K562 (cell line): ENCODE data around the gene NR3C2. TPM values are rescaled to one million over a fixed set of nuclear protein-coding genes. Genes with fewer than 3 reads are reported as not detected.

ENCODE experiments used
- ATAC-seq: fragments of 200-7000 bp; cut with Tn5 transposase; 3 replicates; pipeline ENCODE4 v1.9.1; 2020; ENCODE audit warnings: moderate library complexity
- BruUV-seq: library from RNA; stranded (reverse); fragments of 400-500 nt; replicated peaks from 2 replicates; lab custom pipeline; 2021; lab: Mats Ljungman, UMichigan
- CTCF ChIA-PET: fragments of 300-600 bp; formaldehyde crosslinking; extraction: SDS; loops from one replicate; lab custom pipeline; 2021; ENCODE audit warnings: low intra/inter-chr PET ratio; lab: Yijun Ruan, JAX
- POLR2A ChIA-PET: fragments of 300-600, 350-650 bp; sonication (Branson Sonifier 250); formaldehyde crosslinking; extraction: SDS; loops from one replicate; lab custom pipeline; 2021; ENCODE audit warnings: antibody characterized with exemption, inconsistent platforms; lab: Yijun Ruan, JAX
- DNase-seq, 4 experiments: peaks; one replicate each; pipeline versions ENCODE4 v3.0.0 to v3.0.0-alpha.2; 2011 to 2018; ENCODE audit warnings: low spot score in 3 of 4, mixed read lengths in 3 of 4; ENCODE audit errors: extremely low read depth in 1 of 4
- FAIRE-seq: peaks from 2 replicates; lab custom pipeline; 2011; peaks lifted over from hg19 to GRCh38; lab: Jason Lieb, UNC
- H2AFZ ChIP-seq: 2 replicates; pipeline ENCODE4 v1.6.0; 2011; ENCODE audit warnings: low read depth, low read length, control low read depth, inconsistent platforms
- H3K27ac ChIP-seq: fragments of 200-600 bp; 3 replicates; pipeline ENCODE4 v1.8.0; 2011; ENCODE audit warnings: low read depth, mild to moderate bottlenecking, control low read depth, inconsistent platforms, low read length, moderate library complexity, mixed read lengths; ENCODE audit errors: extremely low read depth
- H3K27me3 ChIP-seq, 2 experiments: fragments of 300-600 bp in 1 of 2; 2 replicates in 1 of 2; 3 replicates in 1 of 2; pipeline versions ENCODE4 v1.6.0 to v1.8.0; 2011; ENCODE audit warnings: inconsistent platforms in 2 of 2, low read length in 2 of 2, mild to moderate bottlenecking in 1 of 2, mixed read lengths in 1 of 2, moderate library complexity in 1 of 2; ENCODE audit not compliant: control insufficient read depth in 2 of 2, insufficient read depth in 2 of 2
- H3K36me3 ChIP-seq: fragments of 300-600 bp; 3 replicates; pipeline ENCODE4 v1.8.0; 2011; ENCODE audit warnings: mild to moderate bottlenecking, low read length, inconsistent platforms; ENCODE audit not compliant: control insufficient read depth, insufficient read depth
- H3K4me1 ChIP-seq, 2 experiments: fragments of 200-600 bp in 1 of 2; replicated peaks in 1 of 2; 2 replicates in 1 of 2; 3 replicates in 1 of 2; pipeline versions ENCODE4 v1.5.1 to v1.8.0; 2011; ENCODE audit warnings: inconsistent platforms in 2 of 2, low read length in 2 of 2, mild to moderate bottlenecking in 1 of 2, mixed read lengths in 1 of 2, moderate library complexity in 1 of 2; ENCODE audit not compliant: control insufficient read depth in 2 of 2, insufficient read depth in 2 of 2
- H3K4me2 ChIP-seq: 2 replicates; pipeline ENCODE4 v1.6.1; 2011; ENCODE audit warnings: low read length, control low read depth, inconsistent platforms, mixed read lengths; ENCODE audit not compliant: insufficient read depth
- H3K4me3 ChIP-seq: fragments of 200-600 bp; sonication (generic), shearing (Covaris generic); 2 replicates; pipeline ENCODE4 v1.5.1; 2016; ENCODE audit warnings: control low read depth, inconsistent platforms
- H3K79me2 ChIP-seq: fragments of 200-600 bp; 3 replicates; pipeline ENCODE4 v1.8.0; 2011; ENCODE audit warnings: low read length, inconsistent platforms; ENCODE audit not compliant: control insufficient read depth, insufficient read depth
- H3K9ac ChIP-seq, 2 experiments: 2 replicates each; pipeline versions ENCODE4 v1.6.0 to v1.6.1; 2011; ENCODE audit warnings: low read depth in 2 of 2, low read length in 2 of 2, control low read depth in 1 of 2, inconsistent platforms in 1 of 2, mild to moderate bottlenecking in 1 of 2, mixed read lengths in 1 of 2; ENCODE audit not compliant: insufficient read depth in 1 of 2
- H3K9me1 ChIP-seq: one replicate; pipeline ENCODE4 v1.6.0; 2011; ENCODE audit warnings: inconsistent platforms, mild to moderate bottlenecking, low read length, moderate library complexity; ENCODE audit not compliant: control insufficient read depth, insufficient read depth
- H3K9me3 ChIP-seq: replicated peaks from 2 replicates; pipeline ENCODE4 v1.5.1; 2011; ENCODE audit warnings: low read depth, low read length, inconsistent platforms; ENCODE audit not compliant: control insufficient read depth, insufficient read depth
- H4K20me1 ChIP-seq: replicated peaks from 2 replicates; pipeline ENCODE4 v1.6.1; 2011; ENCODE audit warnings: low read length, inconsistent platforms, mixed read lengths; ENCODE audit not compliant: control insufficient read depth, insufficient read depth
- CEBPG ChIP-seq, 3 experiments: fragments of 200-800 bp in 1 of 3; sonication (Bioruptor generic) in 1 of 3; sonication (generic) in 1 of 3; formaldehyde crosslinking in 1 of 3; IDR thresholded peaks in 2 of 3; conservative IDR thresholded peaks in 1 of 3; 2 replicates each; pipeline versions ENCODE4 v1.6.1 to v1.8.0; 2016 to 2022; ENCODE audit warnings: missing compliant biosample characterization in 2 of 3, missing genetic modification characterization in 2 of 3, mild to moderate bottlenecking in 1 of 3, missing genetic modification reagents in 1 of 3
- GABPB2 ChIP-seq: fragments of 250-450 bp; sonication (Bioruptor Pico); conservative IDR thresholded peaks from 2 replicates; pipeline ENCODE4 v1.5.1; 2021; ENCODE audit warnings: mild to moderate bottlenecking
- NELFE ChIP-seq: IDR thresholded peaks from 2 replicates; pipeline ENCODE4 v1.6.1; 2011; ENCODE audit warnings: mild to moderate bottlenecking; ENCODE audit not compliant: insufficient read depth, insufficient read length
- PHTF2 ChIP-seq: fragments of 250-450 bp; sonication (Bioruptor Pico); IDR thresholded peaks from 2 replicates; pipeline ENCODE4 v1.5.0; 2021; ENCODE audit warnings: mild to moderate bottlenecking
- ZNF253 ChIP-seq: fragments of 250-450 bp; sonication (Bioruptor Pico); conservative IDR thresholded peaks from 2 replicates; pipeline ENCODE4 v1.6.1; 2021; ENCODE audit warnings: mild to moderate bottlenecking
- ZNF444 ChIP-seq: fragments of 250-450 bp; sonication (Bioruptor Pico); IDR thresholded peaks from 2 replicates; pipeline ENCODE4 v1.4.0; 2020; ENCODE audit warnings: mild to moderate bottlenecking, moderate library complexity
- WGBS: fragments of 100-300 bp; shearing (Covaris generic); methylation state at CpG from one replicate; pipeline ENCODE4 v1.1.6; 2016; ENCODE audit warnings: low coverage, mixed read lengths; ENCODE audit not compliant: insufficient coverage; ENCODE audit errors: missing lambda C conversion rate; 5-methylcytosine and 5-hydroxymethylcytosine counted together
- in situ Hi-C: fragments of 300-500 bp; cut with MboI; formaldehyde crosslinking; loops from 4 replicates; pipeline ENCODE4 v1.15.0; 2018; ENCODE audit warnings: inconsistent platforms, mixed read lengths
- intact Hi-C: fragments of 100-400 bp; cut with micrococcal nuclease; formaldehyde crosslinking; loops from 2 replicates; pipeline ENCODE4 v1.14.2; 2022
- polyA plus RNA-seq, 8 experiments: library from polyadenylated mRNA; depleted of rRNA in 4 of 8; stranded (reverse) in 5 of 8; unstranded in 3 of 8; fragments of >200 nt; fragmentation: Nextera tagmentation in 2 of 8; fragmentation: Illumina TruSeq in 1 of 8; extraction: Ambion mirVana in 2 of 8; extraction: Trizol in 1 of 8; gene quantifications; 2 replicates each; pipeline versions ENCODE4 v1.2.1 to v1.2.3, GENCODE V29; 2011 to 2014; ENCODE audit warnings: inconsistent platforms in 1 of 8, missing spikeins in 1 of 8
- total RNA-seq, 7 experiments: library from RNA; depleted of rRNA in 6 of 7; stranded (reverse); fragments of >200 nt in 6 of 7; fragmentation: Illumina TruSeq in 2 of 7; extraction: Trizol in 2 of 7; gene quantifications; 2 replicates each; pipeline versions ENCODE4 v1.2.1 to v1.2.3, GENCODE V29; 2011 to 2021; ENCODE audit warnings: low replicate concordance in 1 of 7

Gene NR3C2
- total and polyA plus RNA-seq, 9 of the 15 experiments (the other 6 are each of a cell fraction or from before 2014, with no cell fraction given): 0.01 to 0.28 (median 0.16) TPM; not detected in 2

DNA sequence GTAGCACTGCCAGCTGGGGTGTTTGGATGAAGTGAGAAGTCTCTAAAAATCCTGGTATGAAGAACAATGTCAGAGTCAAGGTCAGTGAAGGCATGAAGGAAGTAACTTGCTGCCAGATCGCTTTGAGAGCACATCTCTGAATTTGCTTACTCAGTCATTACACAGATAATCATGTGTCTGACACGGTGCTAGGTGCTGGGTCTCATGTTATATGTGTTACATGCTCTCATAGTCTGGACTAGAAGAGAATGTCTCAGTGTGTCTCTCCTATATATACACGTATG is 372.4 kb downstream of the NR3C2 start:
- CTCF ChIA-PET: no interaction called here
- H4K20me1 ChIP-seq: no peaks in the 10 kb centered on the region
- H3K27ac ChIP-seq: no peak overlapping the region
- H3K4me1 ChIP-seq: no peaks in the 10 kb centered on the region
- intact Hi-C loops (no loop called here), in situ Hi-C loops (no loop called here)
- no peak overlapping the region for H3K4me3 ChIP-seq
- WGBS: 0% methylated on average over 3 of the region's 3 CpGs
- H3K9me3 ChIP-seq: no peaks in the 10 kb centered on the region
- POLR2A ChIA-PET: no interaction called here
- TF ChIP-seq GABPB2 (CRISPR knock-in tag) (no peak), CEBPG (CRISPR knock-in tag; IDR thresholded peaks at IDR 0.05) (no peak), CEBPG (tag; conservative IDR thresholded peaks at IDR 0.05 in 1 of 2, IDR thresholded peaks at IDR 0.05 in 1 of 2) (no peak), PHTF2 (CRISPR knock-in tag) (no peak), ZNF444 (CRISPR knock-in tag) (no peak), ZNF253 (CRISPR knock-in tag) (no peak), NELFE (no peak)
- no peak overlapping the region for H3K9ac ChIP-seq
- FAIRE-seq (no peak), DNase-seq (no peak), ATAC-seq (no peak)
- BruUV-seq: no TSS peak
- H3K27me3 ChIP-seq: no peaks in the 10 kb centered on the region
- no peaks in the 10 kb centered on the region for H3K9me1 ChIP-seq
- no peak overlapping the region for H2AFZ ChIP-seq
- H3K4me2 ChIP-seq: no peak overlapping the region
- H3K79me2 ChIP-seq: no peaks in the 10 kb centered on the region
- H3K36me3 ChIP-seq: no peaks in the 10 kb centered on the region
